ACC112 (cell line): Measurements from ENCODE around the gene EME2.

Source experiments
- H2AFZ ChIP-seq: fragments of 200-600 bp; sonication (generic); one replicate; pipeline ENCODE4 v1.6.0; 2017; ENCODE audit warnings: antibody characterized with exemption, low read length; ENCODE audit not compliant: unreplicated experiment
- H3K27ac ChIP-seq: fragments of 200-600 bp; sonication (generic); 2 replicates; pipeline ENCODE4 v1.5.1; 2014; ENCODE audit warnings: low read depth, mild to moderate bottlenecking, antibody characterized with exemption, low read length, moderate library complexity
- H3K27me3 ChIP-seq: fragments of 200-600 bp; sonication (generic); 2 replicates; pipeline ENCODE4 v1.6.1; 2014; ENCODE audit warnings: mild to moderate bottlenecking, antibody characterized with exemption, low read length, moderate library complexity, mixed read lengths; ENCODE audit not compliant: insufficient read depth
- H3K36me3 ChIP-seq: fragments of 200-600 bp; sonication (generic); 2 replicates; pipeline ENCODE4 v1.6.1; 2016; ENCODE audit warnings: mild to moderate bottlenecking, antibody characterized with exemption, low read length, moderate library complexity, mixed read lengths; ENCODE audit not compliant: insufficient read depth
- H3K4me1 ChIP-seq: fragments of 200-600 bp; sonication (generic); one replicate; pipeline ENCODE4 v1.6.1; 2016; ENCODE audit warnings: low read length, mixed read lengths; ENCODE audit not compliant: insufficient read depth, unreplicated experiment, control insufficient read depth
- H3K4me3 ChIP-seq: fragments of 200-600 bp; sonication (generic); 2 replicates; pipeline ENCODE4 v1.5.1; 2014; ENCODE audit warnings: mild to moderate bottlenecking, low read depth, low read length
- H3K79me2 ChIP-seq: fragments of 200-600 bp; sonication (generic); one replicate; pipeline ENCODE4 v1.6.0; 2016; ENCODE audit warnings: low read length; ENCODE audit not compliant: control insufficient read depth, unreplicated experiment, insufficient read depth

Gene EME2

GRCh38 chr16:1760911-1761310 is 11.7 kb upstream of the EME2 start:
- Histone ChIP-seq H3K4me3 (no peak overlapping the region), H3K27ac (no peak overlapping the region), H2AFZ (no peak overlapping the region), H3K27me3 (no peaks in the 10 kb centered on the region), H3K4me1 (no peaks in the 10 kb centered on the region), H3K79me2 (no peaks in the 10 kb centered on the region), H3K36me3 (peaks cover 5% of the 10 kb centered on the region; the same call in 1 of the 2 replicates)

DNA sequence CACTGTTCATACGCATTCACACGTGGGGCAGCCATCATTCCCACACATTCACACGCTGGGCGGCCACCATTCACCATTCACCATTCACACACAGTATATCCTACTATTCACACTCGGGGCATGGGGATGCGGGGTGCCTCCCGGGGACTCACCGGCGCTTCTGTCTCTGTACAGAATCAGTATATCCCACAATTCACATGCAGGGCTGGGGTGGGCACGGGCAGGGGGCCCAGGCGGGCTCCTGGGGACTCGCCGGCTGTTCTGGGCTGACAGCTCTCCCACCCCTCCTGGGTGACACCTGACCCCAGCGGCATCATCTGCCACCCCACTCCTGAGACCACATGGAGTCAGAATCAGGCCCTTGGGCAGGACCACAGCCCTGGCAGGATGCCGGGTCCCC is 10.9 kb upstream of the EME2 start:
- Histone ChIP-seq H2AFZ (no peak overlapping the region), H3K36me3 (peaks cover 5% of the 10 kb centered on the region; the same call in 1 of the 2 replicates), H3K4me1 (no peaks in the 10 kb centered on the region), H3K4me3 (no peak overlapping the region), H3K79me2 (no peaks in the 10 kb centered on the region), H3K27me3 (no peaks in the 10 kb centered on the region), H3K27ac (no peak overlapping the region)

DNA sequence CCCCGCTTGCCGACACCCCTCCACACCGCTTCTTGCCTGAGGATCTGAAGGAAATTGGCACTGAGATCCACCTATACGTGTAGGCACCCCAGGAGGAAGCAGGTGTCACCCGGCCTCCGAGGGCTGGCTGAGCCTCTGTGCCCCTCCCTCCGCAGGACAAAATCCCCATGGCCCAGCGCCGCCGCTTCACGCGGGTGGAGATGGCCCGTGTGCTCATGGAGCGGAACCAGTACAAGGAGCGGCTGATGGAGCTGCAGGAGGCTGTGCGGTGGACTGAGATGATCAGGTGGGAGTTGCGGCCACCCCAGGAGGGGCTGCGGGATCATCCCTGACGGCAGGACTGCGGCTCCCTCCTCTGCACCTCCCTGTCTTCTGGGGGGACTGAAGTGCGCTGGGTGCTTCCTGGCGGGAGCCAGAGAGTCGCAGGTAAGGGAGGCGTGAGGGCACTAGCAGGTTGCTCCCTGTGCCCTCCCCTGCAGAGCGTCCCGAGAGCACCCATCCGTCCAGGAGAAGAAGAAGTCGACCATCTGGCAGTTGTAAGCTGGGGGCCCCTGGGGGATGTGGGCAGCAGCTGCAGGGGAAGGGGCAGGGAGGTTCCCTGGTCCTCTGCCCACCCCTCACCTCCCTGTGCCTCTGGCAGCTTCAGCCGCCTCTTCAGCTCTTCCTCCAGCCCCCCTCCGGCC is 10.3 kb upstream of the EME2 start:
- H3K4me1 ChIP-seq: no peaks in the 10 kb centered on the region
- H3K4me3 ChIP-seq: no peak overlapping the region
- no peaks in the 10 kb centered on the region for H3K79me2 ChIP-seq
- H3K27ac ChIP-seq: no peak overlapping the region
- peaks cover 5% of the 10 kb centered on the region; the same call in 1 of the 2 replicates for H3K36me3 ChIP-seq
- no peaks in the 10 kb centered on the region for H3K27me3 ChIP-seq
- H2AFZ ChIP-seq: no peak overlapping the region

DNA sequence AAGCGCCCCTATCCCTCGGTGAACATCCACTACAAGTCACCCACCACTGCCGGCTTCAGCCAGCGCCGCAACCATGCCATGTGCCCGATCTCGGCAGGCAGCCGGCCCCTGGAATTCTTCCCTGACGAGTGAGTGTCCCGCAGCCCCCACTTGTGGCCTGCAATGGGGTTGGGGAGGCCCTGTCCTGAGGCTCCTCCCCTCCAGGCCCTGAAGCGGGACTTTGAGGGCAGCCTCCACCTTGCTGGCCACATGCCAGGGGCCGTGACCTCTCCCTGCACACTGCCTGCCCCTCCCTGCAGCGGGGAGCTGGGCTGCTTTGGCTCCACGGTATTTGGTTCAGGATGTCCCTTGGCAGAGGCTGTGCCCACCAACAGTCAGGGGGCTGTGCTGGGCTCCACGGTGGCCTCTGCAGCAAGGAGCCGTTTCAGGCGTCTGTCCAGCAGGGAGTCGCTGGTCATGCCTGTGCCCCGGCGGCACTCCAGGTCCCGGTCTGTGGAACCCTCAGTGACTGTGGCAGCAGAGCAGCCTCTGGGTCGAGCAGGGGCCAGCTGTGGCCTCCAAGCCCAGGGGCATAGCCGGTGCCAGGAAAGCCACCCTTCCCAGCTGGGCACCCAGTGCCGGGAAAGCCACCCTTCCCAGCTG is 9.6 kb upstream of the EME2 start:
- no peaks in the 10 kb centered on the region for H3K79me2 ChIP-seq
- no peaks in the 10 kb centered on the region for H3K4me1 ChIP-seq
- no peak overlapping the region for H3K27ac ChIP-seq
- H3K27me3 ChIP-seq: no peaks in the 10 kb centered on the region
- H3K4me3 ChIP-seq: no peak overlapping the region
- peaks cover 5% of the 10 kb centered on the region; the same call in 1 of the 2 replicates for H3K36me3 ChIP-seq
- H2AFZ ChIP-seq: no peak overlapping the region

DNA sequence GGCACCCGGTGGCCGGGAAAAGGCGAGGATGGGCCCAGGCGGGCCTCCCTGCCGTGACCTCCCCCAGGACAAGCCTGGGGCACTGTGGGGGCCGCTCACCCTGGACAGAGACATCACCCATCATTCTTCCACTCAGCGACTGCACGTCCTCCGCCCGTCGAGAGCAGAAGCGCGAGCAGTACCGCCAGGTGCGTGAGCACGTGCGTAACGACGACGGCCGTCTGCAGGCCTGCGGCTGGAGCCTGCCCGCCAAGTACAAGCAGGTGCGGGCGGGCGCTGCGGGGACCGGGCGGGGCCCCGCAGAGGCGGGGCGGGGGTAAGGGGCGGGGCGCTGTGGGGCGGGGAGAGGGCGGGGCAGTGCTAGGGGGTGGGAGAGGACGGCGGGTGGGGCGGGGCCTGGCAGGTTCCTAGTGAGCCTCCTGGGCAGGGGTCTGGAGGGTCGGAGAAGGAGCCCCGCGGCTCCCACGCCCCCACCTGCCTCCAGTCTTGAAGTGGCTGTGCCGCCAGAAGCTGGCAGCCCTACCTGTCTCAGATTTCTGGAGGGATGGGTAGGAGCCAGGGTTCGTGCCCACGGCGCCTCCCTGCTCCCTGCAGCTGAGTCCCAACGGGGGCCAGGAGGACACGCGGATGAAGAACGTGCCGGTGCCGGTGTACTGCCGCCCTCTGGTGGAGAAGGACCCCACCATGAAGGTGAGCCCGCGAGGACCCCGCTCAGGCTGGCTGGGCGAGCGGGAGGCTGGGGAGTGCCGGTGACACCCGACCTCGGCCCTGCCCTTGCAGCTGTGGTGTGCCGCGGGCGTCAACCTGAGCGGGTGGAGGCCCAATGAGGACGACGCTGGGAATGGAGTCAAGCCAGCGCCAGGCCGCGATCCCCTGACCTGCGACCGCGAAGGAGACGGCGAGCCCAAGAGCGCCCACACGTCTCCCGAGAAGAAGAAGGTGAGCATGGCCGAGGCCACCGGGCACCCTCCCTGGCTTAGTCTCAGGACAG is 8.8 kb upstream of the EME2 start:
- Histone ChIP-seq H2AFZ (no peak overlapping the region), H3K4me1 (no peaks in the 10 kb centered on the region), H3K79me2 (no peaks in the 10 kb centered on the region), H3K27me3 (no peaks in the 10 kb centered on the region), H3K27ac (no peak overlapping the region), H3K4me3 (no peak overlapping the region), H3K36me3 (peaks cover 10% of the 10 kb centered on the region; the same call in 1 of the 2 replicates)

- H3K4me3 ChIP-seq: no peak overlapping the region
- H3K79me2 ChIP-seq: no peaks in the 10 kb centered on the region
- no peaks in the 10 kb centered on the region for H3K27me3 ChIP-seq
- H3K27ac ChIP-seq: no peak overlapping the region
- no peak overlapping the region for H2AFZ ChIP-seq
- H3K36me3 ChIP-seq: peaks cover 10% of the 10 kb centered on the region; the same call in 1 of the 2 replicates
- peaks cover 1% of the 10 kb centered on the region for H3K4me1 ChIP-seq
These were observed 7.6 kb upstream of the EME2 start for GRCh38 chr16:1764971-1765370.

GRCh38 chr16:1765826-1766225 is 6.8 kb upstream of the EME2 start:
- Histone ChIP-seq H3K27me3 (no peaks in the 10 kb centered on the region), H3K27ac (no peak overlapping the region), H3K36me3 (peaks cover 10% of the 10 kb centered on the region; the same call in 1 of the 2 replicates), H3K4me1 (peaks cover 6% of the 10 kb centered on the region), H3K79me2 (no peaks in the 10 kb centered on the region), H3K4me3 (no peak overlapping the region), H2AFZ (no peak overlapping the region)

- no peak overlapping the region for H3K27ac ChIP-seq
- H3K4me1 ChIP-seq: peaks cover 6% of the 10 kb centered on the region
- no peaks in the 10 kb centered on the region for H3K79me2 ChIP-seq
- peaks cover 10% of the 10 kb centered on the region; the same call in 1 of the 2 replicates for H3K36me3 ChIP-seq
- H3K4me3 ChIP-seq: no peak overlapping the region
- no peaks in the 10 kb centered on the region for H3K27me3 ChIP-seq
- H2AFZ ChIP-seq: no peak overlapping the region
These were observed 6.4 kb upstream of the EME2 start for GRCh38 chr16:1766231-1766630.

GRCh38 chr16:1766701-1767100 is 5.9 kb upstream of the EME2 start:
- Histone ChIP-seq H3K27me3 (no peaks in the 10 kb centered on the region), H3K36me3 (peaks cover 10% of the 10 kb centered on the region; the same call in 1 of the 2 replicates)

More at GRCh38 chr16:1766701-1767100, 5.9 kb upstream of the EME2 start:
- Histone ChIP-seq H3K27ac (no peak overlapping the region), H3K4me3 (no peak overlapping the region), H2AFZ (no peak overlapping the region), H3K79me2 (peaks cover under 1% of the 10 kb centered on the region), H3K4me1 (peaks cover 6% of the 10 kb centered on the region)
